ENCODE results near the gene SAMD11.
A peak's percentile ranks its signal among the peaks of the same experiment; 100 is the strongest.
"Not testable (repeated sequence)": the region's sequence is repeated elsewhere in the genome, so short reads cannot be mapped to it uniquely, and the experiment has no call there.

SAMD11 gene

DNA sequence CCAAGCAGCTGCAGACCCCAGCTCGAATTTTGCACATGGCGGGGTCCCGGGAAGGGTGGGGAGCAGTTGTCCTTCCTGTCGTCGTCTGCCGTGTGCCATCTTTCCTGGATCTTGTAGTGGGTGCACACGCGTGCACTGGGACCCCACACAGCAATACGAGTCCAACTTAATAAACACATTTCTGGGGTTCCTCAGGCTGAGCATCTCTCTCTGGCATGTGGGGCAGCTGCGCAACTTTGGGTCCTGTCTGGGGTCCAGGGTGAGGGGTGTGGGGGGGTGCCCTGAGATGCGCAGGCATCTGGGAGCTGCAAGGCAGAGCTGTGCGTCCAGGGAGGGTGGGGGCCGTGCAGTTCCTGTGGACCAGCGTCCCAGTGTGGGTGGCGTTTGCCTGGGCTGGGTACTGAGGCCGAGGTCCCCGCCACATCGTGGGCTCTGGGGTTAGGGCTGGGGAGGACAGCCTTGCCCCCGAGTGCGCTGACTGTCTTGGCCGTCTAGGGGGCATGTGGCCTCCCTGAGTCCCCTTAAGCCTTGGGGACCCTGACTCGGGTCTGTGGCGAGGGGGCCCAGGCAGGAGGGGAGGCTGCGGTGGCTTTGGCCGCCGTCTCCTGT lies 41.9 kb downstream of the SAMD11 start:
- DNase-seq (ENCODE audit: low spot score): no peak

DNA sequence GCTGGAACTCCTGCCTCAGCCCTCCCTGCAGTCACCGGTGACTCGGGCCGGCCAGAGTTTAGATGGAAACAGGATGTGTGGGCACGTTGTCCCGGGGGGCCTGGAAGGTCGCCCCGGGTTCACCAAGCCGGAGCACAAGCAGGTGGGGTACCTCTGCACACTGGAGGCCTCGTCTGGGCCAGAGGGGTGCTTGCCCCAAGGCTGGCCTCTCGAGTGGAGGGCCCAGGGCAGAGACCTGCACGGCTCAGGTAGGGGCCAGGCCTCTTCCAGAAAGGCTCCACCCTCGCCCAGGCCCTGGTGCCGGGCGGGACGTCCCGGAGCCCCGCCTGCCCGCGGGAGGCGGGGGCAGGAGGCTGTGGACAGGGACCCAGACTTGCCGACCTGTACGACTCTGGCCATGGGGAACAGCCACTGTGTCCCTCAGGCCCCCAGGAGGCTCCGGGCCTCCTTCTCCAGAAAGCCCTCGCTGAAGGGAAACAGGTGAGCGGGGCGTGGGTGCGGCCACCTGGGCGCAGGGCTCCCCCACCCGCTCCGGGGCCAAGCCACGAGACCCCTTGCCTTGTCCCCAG lies 42.5 kb downstream of the SAMD11 start, which contains the start of gene PLEKHN1:
Gene PLEKHN1, plus strand, starts transcription at position 348 of the 569 bp plus-strand sequence. Its CDS starts 50 bp downstream, at position 398.
- peak; percentile 70 for DNase-seq (ENCODE audit: low spot score)

DNA sequence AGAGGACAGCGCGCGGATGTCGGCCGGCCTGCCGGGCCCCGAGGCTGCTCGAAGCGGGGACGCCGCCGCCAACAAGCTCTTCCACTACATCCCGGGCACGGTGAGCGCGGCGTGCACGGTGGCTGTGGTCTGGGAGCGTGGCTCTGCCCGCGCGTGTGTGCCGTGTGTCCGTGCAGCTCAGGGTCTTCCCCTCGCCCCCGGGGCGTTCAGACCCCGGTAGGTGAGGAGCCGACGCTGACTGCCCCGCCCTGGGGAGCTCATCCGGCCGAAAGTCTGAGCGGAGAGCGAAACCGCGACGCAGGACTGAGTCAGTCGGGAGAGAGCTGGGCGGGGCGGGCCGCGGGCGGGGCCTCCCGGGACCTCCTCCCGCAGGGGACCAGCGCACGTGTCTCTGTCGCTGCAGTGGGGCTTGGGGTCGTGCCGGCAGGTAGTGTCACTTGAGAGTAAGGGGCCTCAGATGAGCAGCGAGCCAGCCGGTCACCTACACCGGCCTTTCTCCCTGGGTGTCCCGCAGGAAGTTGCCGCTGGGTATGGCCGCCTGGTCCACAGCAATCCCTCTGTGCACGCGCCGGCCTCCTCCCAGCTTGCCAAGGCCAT lies 43.1 kb downstream of the SAMD11 start:
- peak; percentile 94 for DNase-seq (ENCODE audit: low spot score)

DNA sequence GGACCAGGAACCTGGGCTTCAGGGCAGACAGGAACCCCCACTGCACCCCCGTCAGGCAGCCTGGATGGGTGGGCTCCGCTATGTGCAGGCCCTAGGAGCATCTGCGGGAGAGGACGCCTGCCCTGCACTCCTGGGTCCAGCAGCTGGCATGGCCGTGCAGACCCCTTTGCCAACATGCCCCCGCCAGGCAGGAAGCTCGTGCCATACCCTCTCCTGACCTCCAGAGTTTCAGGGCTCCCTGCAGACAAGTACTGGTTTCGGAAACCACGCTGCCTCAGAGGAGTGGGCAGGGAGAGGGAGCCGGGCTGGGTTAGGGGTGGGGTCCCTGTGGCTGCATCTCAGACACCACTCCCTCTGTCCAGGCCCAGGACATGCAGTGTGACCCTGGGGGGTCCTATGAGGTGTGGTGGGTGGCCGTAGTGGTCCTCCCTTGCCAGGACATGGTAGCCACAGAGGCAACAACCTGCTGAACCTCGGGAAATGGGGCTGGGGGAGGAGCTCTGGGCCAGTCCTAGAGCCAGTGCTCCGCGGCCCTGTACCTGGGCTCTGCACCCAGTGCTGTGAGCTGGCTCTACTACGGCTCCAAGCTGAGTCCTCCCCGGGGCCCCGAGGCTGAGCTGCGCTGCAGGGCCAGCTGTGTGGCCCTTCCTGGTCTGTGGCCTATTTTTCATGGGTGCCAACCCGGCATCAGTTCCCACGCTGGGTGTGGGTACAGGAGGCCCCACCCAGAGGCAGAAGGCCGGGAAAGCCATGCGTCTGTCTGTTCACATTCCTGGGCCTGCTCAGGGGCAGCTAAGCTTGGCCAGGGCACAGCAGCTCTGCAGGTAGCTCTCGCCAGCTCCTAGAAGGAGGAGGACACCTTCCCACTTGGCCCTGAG lies 44.0 kb downstream of the SAMD11 start:
- DNase-seq (ENCODE audit: low spot score): no peak

DNA sequence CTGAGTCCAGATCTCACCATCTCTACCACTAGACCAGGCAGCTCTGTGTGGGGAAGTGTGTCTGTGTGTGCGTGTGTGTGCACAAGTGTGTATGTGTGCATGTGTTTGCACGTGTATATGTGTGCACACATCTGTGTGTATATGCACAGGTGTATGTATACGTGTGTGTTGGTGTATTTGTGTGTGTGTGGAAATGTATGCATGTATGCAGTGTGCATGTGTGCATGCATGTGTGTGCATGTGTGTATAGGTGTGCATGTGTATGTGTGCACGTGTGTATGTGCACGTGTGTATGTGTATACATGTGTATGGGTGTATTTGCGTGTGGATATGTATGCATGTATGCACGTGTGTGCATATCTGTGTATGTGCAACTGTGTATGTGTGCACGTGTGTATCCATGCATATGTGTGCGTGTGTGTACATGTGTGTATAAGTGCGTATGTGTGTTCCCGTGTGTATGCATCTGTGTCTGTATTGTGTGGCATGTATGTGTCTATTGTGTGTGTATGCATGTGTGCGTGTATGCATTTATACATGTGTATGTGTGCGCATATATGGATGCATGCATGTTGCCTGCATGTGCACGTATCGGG lies 45.6 kb downstream of the SAMD11 start:
- no peak for DNase-seq (ENCODE audit: low spot score)

DNA sequence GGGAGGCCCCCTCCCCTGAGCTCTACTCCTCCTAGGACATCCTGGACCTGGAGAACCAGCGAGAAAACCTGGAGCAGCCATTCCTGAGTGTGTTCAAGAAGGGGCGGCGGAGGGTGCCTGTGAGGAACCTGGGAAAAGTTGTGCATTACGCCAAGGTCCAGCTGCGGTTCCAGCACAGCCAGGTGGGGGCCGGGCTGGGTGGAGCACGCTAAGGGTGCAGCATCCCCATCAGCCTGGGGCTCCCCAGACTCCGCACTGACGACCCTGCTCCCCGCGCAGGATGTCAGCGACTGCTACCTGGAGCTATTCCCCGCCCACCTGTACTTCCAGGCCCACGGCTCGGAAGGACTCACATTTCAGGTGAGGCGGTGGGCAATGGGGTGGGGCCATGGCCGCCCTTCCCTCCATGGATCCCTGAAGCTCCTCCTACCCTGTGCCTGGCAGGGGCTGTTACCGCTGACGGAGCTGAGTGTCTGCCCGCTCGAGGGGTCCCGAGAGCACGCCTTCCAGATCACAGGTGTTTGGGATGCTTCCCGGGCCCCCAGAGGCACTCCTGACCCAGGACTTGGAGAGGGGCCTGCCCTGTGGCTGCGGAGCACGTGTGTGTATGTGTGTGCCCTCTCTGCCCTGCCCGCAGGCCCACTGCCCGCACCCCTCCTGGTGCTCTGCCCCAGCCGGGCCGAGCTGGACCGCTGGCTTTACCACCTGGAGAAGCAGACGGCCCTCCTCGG lies 46.7 kb downstream of the SAMD11 start:
- DNase-seq (ENCODE audit: low spot score): no peak

DNA sequence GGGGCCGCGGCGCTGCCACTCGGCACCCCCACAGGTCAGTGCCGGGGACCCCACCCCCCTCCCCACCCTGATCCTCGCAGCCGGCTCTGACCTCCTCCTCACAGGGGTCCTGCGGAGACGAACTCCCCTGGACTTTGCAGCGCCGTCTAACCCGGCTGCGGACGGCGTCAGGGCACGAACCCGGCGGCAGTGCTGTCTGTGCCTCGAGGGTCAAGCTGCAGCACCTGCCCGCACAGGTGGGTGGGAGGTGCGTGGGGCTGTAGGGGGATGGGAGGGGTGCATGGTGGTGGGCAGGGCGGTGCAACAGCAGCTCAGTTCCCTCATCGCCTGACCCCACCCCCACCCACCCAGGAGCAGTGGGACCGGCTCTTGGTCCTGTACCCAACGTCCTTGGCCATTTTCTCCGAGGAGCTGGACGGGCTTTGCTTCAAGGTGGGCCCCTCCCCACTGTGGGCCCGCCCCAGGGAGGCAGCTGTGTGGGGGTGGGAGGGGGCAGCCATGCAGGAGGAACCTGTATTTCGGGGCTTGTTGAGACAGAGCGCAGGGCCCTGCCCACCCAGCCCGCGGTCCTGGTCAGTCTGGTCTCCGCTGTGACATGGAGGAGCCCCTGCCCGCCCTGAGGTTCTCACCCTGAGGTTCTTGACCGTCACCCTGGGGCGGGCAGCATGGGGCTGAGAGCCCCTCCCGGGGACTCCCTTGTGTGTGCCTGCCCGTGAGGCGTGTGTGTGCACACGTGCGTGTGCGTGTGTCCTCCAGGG lies 47.4 kb downstream of the SAMD11 start:
- no peak for DNase-seq (ENCODE audit: low spot score)

DNA sequence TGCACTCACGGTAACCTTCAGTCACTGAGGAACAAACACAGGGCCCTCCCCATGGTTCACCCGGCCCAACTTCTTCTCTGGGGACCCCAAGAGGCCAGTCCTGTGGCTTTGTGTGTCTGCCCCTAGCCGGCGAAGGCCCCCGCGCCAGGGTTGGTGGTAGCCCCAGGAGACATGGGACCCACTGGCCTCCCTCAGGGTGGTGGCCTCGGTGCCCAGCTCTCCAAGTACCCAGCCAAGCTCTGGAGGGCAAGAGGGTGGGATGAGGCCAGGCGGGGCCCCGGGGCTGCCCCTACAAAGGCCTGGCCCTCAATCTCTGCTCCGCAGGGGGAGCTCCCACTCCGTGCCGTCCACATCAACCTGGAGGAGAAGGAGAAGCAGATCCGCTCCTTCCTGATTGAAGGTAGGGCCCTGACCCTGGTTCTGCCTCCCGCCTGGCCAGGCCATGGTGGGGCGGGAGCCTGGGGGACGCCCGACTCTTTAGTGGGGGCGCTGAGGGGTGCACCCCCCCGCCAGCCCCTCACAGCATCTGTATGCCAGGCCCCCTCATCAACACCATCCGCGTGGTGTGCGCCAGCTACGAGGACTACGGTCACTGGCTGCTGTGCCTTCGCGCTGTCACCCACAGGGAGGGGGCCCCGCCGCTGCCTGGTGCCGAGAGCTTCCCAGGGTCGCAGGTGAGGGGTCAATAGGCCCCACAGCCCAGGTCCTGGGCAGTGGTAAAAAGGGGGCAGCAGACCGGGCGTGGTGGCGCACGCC lies 48.2 kb downstream of the SAMD11 start:
- DNase-seq (ENCODE audit: low spot score): no peak

DNA sequence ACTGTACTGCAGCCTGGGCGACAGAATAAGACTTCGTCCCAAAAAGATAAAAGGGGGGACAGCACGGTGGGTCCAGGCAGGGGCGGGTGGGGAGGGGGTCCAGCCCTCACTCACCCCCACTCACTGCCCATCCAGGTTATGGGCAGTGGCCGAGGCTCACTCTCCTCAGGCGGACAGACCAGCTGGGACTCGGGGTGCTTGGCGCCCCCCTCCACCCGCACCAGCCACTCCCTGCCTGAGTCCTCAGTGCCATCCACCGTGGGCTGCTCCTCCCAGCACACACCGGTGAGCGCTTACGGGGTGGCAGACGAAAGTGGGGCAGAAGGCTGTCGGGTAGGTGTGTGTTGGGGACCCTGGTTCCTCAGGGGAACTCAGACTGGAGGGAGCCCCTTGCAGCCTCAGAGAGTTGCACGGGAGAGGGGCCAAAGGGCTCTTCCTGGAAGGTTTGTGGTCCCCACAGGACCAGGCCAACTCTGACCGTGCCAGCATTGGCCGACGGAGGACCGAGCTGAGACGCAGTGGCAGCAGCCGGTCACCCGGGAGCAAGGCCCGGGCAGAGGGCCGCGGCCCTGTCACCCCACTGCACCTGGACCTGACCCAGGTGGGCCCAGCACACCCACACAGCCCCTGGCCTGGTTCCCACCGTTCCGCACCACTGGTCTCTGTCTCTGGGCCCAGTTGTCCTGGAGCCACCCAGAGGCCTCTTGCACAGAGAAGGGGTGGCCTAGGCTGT lies 49.2 kb downstream of the SAMD11 start:
- no peak for DNase-seq (ENCODE audit: low spot score)

DNA sequence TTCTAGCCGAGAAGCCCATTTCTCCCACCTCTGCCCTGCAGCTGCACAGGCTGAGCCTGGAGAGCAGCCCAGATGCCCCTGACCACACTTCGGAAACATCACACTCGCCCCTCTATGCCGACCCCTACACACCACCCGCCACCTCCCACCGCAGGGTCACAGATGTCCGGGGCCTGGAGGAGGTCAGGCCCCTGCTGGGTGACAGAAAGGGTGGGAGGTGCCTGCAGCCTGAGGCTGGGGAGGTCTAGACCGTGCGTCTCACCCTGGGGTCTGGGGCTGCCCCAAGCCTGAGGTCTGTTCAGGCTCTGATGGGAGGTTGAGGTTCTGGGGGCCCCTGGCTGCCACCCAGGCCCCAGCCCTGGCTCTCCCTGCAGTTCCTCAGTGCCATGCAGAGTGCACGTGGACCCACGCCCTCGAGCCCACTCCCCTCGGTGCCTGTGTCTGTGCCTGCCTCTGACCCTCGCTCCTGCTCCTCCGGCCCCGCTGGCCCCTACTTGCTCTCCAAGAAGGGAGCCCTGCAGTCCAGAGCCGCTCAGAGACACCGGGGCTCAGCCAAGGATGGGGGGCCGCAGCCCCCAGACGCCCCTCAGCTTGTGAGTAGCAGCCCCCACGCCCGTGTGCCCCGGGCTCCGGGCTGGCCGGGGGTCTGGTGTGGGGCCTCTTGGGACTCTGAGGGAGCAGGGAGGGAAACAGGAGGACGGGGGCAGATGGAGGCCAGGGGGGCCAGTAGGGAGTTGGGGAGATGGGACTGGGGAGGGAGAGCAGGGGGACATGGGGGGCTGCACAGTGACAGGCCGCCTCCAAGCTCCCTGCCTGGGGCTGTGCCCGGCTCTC lies 50.0 kb downstream of the SAMD11 start:
- DNase-seq (ENCODE audit: low spot score): no peak

DNA sequence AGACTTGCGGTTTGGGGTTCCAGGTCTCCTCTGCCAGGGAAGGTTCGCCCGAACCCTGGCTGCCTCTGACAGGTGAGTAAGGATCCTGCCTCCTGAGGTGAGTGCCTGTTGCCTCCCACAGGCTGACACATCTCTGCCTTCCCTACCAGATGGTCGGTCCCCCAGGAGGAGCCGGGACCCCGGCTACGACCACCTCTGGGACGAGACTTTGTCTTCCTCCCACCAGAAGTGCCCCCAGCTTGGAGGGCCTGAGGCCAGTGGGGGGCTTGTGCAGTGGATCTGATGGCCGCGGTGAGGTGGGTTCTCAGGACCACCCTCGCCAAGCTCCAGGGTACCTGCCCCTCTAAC lies 50.5 kb downstream of the SAMD11 start:
- no peak for DNase-seq (ENCODE audit: low spot score)

DNA sequence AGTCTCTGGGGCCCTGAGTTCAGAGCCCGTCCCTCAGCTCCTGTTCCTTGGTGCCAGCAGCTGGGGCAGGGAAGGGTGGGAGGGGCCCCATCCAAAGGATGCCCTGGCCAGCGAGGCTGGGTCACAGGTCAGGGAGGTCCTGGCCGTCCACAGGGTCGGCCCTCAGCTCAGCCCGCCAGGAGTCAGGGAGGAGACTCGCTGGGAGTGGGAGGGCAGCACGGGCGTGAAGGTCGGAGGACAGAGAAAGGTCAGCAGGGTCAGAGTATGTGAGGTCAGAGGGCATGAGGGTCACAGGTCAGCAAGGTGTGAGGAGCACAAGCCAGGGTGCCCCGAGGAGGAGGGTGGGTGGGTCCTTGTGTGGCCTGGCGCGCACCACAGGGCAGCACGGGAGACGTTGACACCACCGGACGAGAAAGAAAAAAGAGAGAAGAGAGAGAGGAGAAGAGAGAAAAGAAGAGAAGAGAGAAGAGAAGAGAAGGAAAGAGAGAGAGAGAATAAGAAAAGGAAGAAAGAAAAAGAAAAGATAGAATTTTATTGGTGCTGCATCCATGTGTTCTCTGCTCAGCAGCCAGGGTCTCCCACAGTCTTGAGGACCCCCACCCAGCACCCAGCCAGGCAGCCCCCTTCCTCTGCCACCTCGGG lies 51.1 kb downstream of the SAMD11 start:
- DNase-seq (ENCODE audit: low spot score): no peak

DNA sequence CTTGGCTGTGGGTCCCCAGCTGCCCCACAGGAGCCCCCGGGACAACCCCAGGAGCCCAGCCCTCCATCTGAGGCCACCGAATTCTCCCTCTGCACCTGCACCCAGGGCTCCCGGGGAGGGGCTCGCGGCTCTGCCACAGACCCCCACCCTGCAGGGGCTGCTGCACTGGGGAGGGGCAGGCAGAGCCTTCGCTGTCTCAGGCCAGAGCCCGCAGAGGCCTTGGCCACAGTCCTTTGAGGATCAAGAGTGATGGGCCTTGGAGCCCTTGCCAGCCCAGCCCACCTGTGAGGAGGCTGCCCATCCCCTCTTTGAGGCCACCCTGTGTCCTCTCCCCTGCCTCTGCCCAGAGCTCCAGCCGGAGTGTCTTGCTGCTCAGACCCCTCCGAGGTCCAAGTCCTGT lies 51.6 kb downstream of the SAMD11 start:
- no peak for DNase-seq (ENCODE audit: low spot score)

DNA sequence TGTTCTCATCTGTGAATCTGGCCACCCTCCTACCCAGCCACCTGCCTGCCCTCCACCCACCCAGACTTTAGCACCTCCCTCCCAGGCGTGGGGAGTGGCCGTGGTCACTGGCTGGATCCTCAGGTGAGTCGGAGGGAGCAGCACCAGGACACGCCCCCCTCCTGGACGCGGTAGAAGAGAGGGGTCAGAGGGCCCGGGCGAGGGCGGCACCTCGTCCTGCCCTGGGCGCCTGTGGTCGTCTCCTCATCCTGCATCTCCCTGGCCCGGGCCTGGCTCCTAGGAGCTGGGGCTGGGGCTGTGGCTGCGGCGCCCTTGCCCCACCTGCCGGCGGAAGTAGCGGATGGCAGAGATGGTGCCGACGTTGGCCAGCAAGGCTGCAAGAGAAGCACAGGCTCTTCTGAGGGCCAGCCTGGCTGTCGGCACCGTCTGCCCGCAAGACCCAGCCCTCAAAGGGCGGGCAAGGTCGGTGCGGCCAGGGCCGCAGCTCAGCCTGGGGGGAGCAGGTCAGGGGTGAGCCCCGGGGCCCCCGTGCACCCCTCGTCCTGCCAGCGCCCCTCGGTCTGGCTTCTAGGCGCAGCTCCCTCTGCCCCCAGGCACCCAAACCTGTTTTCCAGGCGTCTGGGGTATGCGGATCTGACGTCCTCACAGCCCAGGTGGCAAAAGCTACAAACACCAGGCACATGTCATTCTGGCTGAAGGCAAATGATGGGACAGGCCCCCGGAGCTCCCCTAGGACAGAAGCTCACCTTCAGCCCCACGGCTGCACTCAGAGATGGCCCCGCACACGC lies 52.4 kb downstream of the SAMD11 start:
- DNase-seq (ENCODE audit: low spot score): peak; percentile 90

DNA sequence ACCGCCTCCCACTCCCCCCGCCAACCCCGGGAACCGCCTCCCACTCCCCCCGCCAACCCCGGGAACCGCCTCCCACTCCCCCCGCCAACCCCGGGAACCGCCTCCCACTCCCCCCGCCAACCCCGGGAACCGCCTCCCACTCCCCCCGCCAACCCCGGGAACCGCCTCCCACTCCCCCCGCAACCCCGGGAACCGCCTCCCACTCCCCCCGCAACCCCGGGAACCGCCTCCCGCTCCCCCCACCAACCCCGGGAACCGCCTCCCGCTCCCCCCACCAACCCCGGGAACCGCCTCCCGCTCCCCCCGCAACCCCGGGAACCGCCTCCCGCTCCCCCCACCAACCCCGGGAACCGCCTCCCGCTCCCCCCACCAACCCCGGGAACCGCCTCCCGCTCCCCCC lies 53.1 kb downstream of the SAMD11 start:
- not testable (repeated sequence) for DNase-seq (ENCODE audit: low spot score)

DNA sequence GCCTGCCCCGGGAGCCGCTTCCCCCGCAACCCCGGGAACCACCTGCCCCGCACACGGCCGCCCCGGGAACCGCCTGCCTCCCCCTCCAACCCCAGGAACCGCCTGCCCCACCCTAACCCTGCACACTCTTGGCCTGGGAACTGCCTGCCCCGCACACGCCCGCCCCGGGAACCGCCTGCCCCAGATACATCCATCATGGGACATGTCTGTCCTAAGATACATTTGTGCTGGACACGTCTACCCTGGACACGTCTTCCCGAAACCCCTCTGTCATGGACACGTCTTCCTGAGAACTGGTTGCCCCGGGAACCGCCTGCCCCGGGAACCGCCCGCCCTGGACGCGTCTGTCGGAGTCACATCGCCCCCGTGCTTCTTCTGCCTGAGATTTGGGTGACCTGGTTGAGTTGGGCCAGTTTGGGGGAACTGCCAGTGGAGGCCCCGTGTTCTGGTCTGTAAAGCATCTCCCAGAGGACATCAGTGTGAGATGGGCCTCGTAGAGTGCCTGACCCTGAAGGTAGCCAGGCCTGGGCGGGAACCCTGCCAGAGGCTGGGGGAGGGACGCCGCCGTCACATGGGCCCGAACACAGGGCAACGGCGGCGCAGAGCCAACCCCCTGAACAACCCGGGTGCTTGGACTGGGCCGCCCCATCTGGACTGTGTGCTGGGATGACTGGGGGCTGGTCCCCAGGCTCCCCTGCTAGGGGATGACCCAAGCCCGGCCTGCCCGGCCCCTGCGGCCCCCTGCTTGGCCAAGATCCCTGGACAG lies 54.5 kb downstream of the SAMD11 start:
- DNase-seq (ENCODE audit: low spot score): no peak

Data from AG08396 (cell line).